Activated CD4-positive, alpha-beta memory T cell treated with anti-CD3 and anti-CD28 coated beads for 36 hours (primary cell): ENCODE data around the gene GALNT15. TPM values are rescaled to one million over a fixed set of nuclear protein-coding genes. Genes with fewer than 3 reads are reported as not detected.

Source experiments
- CTCF ChIA-PET: fragments of 350-600 bp; sonication (Branson Sonifier 250); formaldehyde crosslinking; loops from one replicate; lab custom pipeline; 2021; ENCODE audit warnings: antibody characterized with exemption, inconsistent platforms; lab: Charles Lee
- POLR2A ChIA-PET: fragments of 350-600 bp; sonication (Branson Sonifier 250); formaldehyde crosslinking; loops from one replicate; lab custom pipeline; 2021; ENCODE audit warnings: antibody characterized with exemption; lab: Charles Lee
- DNase-seq: peaks from one replicate; pipeline ENCODE4 v3.0.0-alpha.2; 2020
- H3K27ac Mint-ChIP-seq: one replicate; pipeline ENCODE4 v1.8.0; 2021; ENCODE audit warnings: mixed read lengths
- H3K27me3 Mint-ChIP-seq: one replicate; pipeline ENCODE4 v1.8.0; 2021; ENCODE audit warnings: mixed read lengths
- H3K36me3 Mint-ChIP-seq: one replicate; pipeline ENCODE4 v1.8.0; 2021; ENCODE audit warnings: mixed read lengths
- H3K4me1 Mint-ChIP-seq: one replicate; pipeline ENCODE4 v1.8.0; 2021; ENCODE audit warnings: low read depth, mixed read lengths
- H3K4me3 Mint-ChIP-seq: one replicate; pipeline ENCODE4 v1.8.0; 2021; ENCODE audit warnings: mild to moderate bottlenecking, mixed read lengths
- H3K9me3 Mint-ChIP-seq: one replicate; pipeline ENCODE4 v1.8.0; 2021; ENCODE audit warnings: mixed read lengths
- intact Hi-C: fragments of 100-400 bp; cut with micrococcal nuclease; formaldehyde crosslinking; loops from one replicate; pipeline ENCODE4 v1.15.1; 2023
- total RNA-seq, 2 experiments: library from RNA; stranded (reverse); gene quantifications; one replicate each; pipeline ENCODE4 v1.2.3, GENCODE V29; 2021

The GALNT15 gene
- total RNA-seq, 2 experiments from 2014 or later, result not detected

DNA sequence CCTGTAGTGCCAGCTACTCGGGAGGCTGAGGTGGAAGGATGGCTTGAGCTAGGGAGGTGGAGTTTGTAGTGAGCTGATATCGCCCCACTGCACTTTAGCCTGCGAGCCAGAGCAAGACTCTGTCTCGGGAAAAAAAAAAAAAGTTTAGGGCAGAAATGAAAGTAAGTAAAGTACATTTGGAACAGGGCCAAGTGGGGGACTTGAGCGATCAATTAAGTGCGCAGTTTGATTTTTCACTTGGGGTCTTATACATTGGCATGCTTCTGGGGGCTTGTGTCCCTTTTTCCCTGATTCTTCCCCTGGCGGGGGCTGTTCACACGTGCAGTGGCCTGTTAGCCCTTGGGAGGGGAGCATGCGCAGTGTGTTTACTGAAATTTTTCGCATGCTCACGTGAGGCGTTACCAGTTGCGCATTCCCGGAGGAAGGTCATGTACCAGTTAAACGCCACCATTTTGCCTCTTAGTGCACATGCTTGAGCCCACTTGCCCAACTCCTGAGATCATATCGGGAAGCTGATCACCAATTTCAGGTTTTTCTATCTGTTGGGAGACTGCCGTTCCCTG is 42.0 kb downstream of the GALNT15 start:
- ChIA-PET POLR2A (no interaction called here), CTCF (interaction anchor here (0.7 to 0.9 kb wide), 2 partner anchors 40 to 43 kb away, joined by 3 read pairs; no protein-coding TSS in a partner anchor)
- intact Hi-C loops, result no loop called here
- no peaks in the 10 kb centered on the region for H3K27me3 Mint-ChIP-seq
- no peak overlapping the region for H3K4me3 Mint-ChIP-seq
- no peaks in the 10 kb centered on the region for H3K9me3 Mint-ChIP-seq
- H3K27ac Mint-ChIP-seq, result no peak overlapping the region
- no peaks in the 10 kb centered on the region for H3K36me3 Mint-ChIP-seq
- peaks cover 3% of the 10 kb centered on the region for H3K4me1 Mint-ChIP-seq
- no peak for DNase-seq

GRCh38 chr3:16219777-16220176 is 45.3 kb downstream of the GALNT15 start:
- no peaks in the 10 kb centered on the region for H3K4me1 Mint-ChIP-seq
- ChIA-PET CTCF (no interaction called here), POLR2A (no interaction called here)
- peaks cover 7% of the 10 kb centered on the region for H3K9me3 Mint-ChIP-seq
- intact Hi-C loops, result no loop called here
- no peak for DNase-seq
- peaks cover 2% of the 10 kb centered on the region for H3K27me3 Mint-ChIP-seq
- no peaks in the 10 kb centered on the region for H3K36me3 Mint-ChIP-seq
- no peak overlapping the region for H3K4me3 Mint-ChIP-seq
- H3K27ac Mint-ChIP-seq, result no peak overlapping the region

DNA sequence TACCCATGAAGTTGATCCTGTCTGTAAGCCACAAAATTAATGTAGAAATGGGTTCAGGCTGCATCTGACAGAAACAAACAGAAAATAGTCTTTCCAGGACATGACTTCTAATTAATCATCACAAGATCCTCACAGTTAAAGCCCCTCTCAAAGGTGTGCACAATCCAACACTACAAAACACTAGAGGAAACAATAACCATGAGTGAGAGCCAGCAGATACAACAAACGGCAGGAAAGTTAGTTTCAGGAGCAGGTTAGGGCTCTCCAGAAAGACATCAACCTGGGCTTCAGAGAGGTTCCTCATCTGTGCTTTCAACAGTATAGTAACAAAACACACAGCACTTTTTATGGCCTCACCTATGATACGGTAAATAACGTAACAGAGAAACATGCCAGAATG is 47.5 kb downstream of the GALNT15 start:
- H3K36me3 Mint-ChIP-seq, result no peaks in the 10 kb centered on the region
- H3K4me3 Mint-ChIP-seq, result no peak overlapping the region
- intact Hi-C loops, result no loop called here
- no peak for DNase-seq
- ChIA-PET POLR2A (no interaction called here), CTCF (no interaction called here)
- H3K4me1 Mint-ChIP-seq, result no peaks in the 10 kb centered on the region
- peaks cover 2% of the 10 kb centered on the region for H3K27me3 Mint-ChIP-seq
- H3K9me3 Mint-ChIP-seq, result peaks cover 7% of the 10 kb centered on the region
- no peak overlapping the region for H3K27ac Mint-ChIP-seq

DNA sequence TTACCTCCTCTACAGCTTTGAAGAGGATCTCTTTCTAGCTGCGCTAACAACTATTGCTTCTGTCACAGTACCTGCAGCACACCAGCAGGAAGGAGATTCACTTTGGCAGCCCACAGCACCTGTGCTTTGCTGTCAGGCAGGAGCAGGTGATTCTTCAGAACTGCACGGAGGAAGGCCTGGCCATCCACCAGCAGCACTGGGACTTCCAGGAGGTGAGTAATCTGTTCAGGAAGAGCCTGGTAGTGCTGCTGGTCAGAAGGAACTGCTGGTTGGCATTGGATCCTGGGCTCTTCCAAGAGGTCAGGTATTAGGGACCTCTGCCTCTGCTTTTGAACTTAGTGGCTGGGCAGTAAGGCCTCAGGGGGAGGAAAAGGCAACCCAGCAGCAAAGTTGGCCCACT is 48.1 kb downstream of the GALNT15 start:
- ChIA-PET POLR2A (no interaction called here), CTCF (no interaction called here)
- H3K9me3 Mint-ChIP-seq, result peaks cover 7% of the 10 kb centered on the region
- no peak overlapping the region for H3K27ac Mint-ChIP-seq
- H3K4me1 Mint-ChIP-seq, result no peaks in the 10 kb centered on the region
- no peak for DNase-seq
- intact Hi-C loops, result no loop called here
- H3K36me3 Mint-ChIP-seq, result no peaks in the 10 kb centered on the region
- no peak overlapping the region for H3K4me3 Mint-ChIP-seq
- peaks cover 2% of the 10 kb centered on the region for H3K27me3 Mint-ChIP-seq

DNA sequence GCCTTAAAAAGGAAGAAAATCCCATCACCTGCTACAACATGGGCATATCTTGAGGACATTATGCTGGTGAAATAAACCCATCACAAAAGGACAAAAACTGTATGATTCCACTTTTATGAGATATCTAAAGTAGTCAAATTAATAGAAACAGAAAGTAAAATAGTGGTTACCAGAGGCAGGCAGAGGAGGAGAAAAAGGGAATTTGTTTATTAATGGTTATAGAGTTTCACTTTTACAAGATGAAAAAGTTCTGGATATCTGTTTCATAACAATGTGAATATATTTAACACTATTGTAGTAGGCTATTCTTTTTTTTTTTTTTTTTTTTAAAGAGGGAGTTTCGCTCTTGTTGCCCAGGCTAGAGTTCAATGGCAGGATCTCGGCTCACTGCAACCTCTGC is 49.8 kb downstream of the GALNT15 start:
- no peak for DNase-seq
- Mint-ChIP-seq H3K27me3 (peaks cover 2% of the 10 kb centered on the region), H3K36me3 (no peaks in the 10 kb centered on the region), H3K27ac (no peak overlapping the region), H3K4me3 (no peak overlapping the region), H3K4me1 (no peaks in the 10 kb centered on the region), H3K9me3 (peaks cover 7% of the 10 kb centered on the region)
- POLR2A ChIA-PET, result no interaction called here
- intact Hi-C loops, result no loop called here
- CTCF ChIA-PET, result no interaction called here

GRCh38 chr3:16227566-16227965 is 53.1 kb downstream of the GALNT15 start:
- POLR2A ChIA-PET, result no interaction called here
- CTCF ChIA-PET, result no interaction called here
- Mint-ChIP-seq H3K27ac (no peak overlapping the region), H3K27me3 (peaks cover 3% of the 10 kb centered on the region), H3K9me3 (no peaks in the 10 kb centered on the region), H3K4me1 (no peaks in the 10 kb centered on the region), H3K4me3 (no peak overlapping the region), H3K36me3 (no peaks in the 10 kb centered on the region)
- no peak for DNase-seq
- intact Hi-C loops, result no loop called here

DNA sequence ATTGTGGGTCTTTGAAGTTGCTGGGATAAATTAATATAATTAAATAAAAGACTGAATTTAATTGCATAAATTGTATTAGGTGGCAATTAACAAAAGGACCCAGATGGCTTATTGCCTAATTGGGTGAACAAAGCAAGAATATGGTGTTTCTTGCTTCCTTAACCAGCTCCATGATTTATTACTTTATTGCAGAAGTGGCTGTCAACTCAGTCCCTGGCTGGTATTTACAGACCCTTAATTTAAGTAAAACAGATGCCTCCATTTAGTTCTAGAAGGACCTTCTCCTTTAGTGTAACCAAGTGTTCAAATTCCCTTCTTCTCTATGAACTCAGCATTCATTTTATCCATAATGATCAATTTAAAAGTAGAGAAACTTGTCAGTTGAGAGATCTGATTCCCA is 55.2 kb downstream of the GALNT15 start:
- DNase-seq, result no peak
- no peaks in the 10 kb centered on the region for H3K9me3 Mint-ChIP-seq
- H3K4me1 Mint-ChIP-seq, result no peaks in the 10 kb centered on the region
- no peaks in the 10 kb centered on the region for H3K36me3 Mint-ChIP-seq
- POLR2A ChIA-PET, result no interaction called here
- no peak overlapping the region for H3K27ac Mint-ChIP-seq
- H3K27me3 Mint-ChIP-seq, result peaks cover 2% of the 10 kb centered on the region
- no peak overlapping the region for H3K4me3 Mint-ChIP-seq
- intact Hi-C loops, result no loop called here
- CTCF ChIA-PET, result no interaction called here

DNA sequence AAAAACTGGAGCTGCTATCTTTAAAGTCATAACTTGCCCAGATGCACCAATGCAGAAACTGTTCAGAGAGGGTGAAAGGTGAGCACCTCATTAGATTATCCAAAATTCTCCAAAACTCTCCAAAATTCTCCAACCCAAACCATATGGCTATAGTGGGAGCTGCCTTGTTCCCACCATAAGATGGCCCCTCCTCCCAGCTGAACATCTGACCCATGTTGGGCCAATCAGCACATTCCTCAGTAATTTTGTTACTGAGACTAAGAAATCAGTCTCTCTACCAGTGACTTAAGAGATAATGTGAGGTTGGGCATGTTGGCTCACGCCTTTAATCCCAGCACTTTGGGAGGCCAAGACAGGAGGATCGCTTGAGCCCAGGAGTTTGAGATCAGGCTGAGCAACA is 57.5 kb downstream of the GALNT15 start:
- Mint-ChIP-seq H3K27ac (no peak overlapping the region), H3K36me3 (no peaks in the 10 kb centered on the region), H3K4me1 (no peaks in the 10 kb centered on the region), H3K27me3 (peaks cover 2% of the 10 kb centered on the region), H3K4me3 (no peak overlapping the region), H3K9me3 (no peaks in the 10 kb centered on the region)
- CTCF ChIA-PET, result no interaction called here
- intact Hi-C loops, result no loop called here
- no peak for DNase-seq
- POLR2A ChIA-PET, result no interaction called here

GRCh38 chr3:16233806-16234205 is 59.3 kb downstream of the GALNT15 start:
- Mint-ChIP-seq H3K4me1 (no peaks in the 10 kb centered on the region), H3K27me3 (peaks cover 2% of the 10 kb centered on the region), H3K36me3 (no peaks in the 10 kb centered on the region), H3K4me3 (no peak overlapping the region), H3K9me3 (no peaks in the 10 kb centered on the region), H3K27ac (no peak overlapping the region)
- intact Hi-C loops, result no loop called here
- ChIA-PET CTCF (interaction anchor here (0.5 to 1.5 kb wide), 4 partner anchors 15 to 980 kb away, joined by 3 read pairs; no protein-coding TSS in a partner anchor), POLR2A (no interaction called here)
- no peak for DNase-seq

DNA sequence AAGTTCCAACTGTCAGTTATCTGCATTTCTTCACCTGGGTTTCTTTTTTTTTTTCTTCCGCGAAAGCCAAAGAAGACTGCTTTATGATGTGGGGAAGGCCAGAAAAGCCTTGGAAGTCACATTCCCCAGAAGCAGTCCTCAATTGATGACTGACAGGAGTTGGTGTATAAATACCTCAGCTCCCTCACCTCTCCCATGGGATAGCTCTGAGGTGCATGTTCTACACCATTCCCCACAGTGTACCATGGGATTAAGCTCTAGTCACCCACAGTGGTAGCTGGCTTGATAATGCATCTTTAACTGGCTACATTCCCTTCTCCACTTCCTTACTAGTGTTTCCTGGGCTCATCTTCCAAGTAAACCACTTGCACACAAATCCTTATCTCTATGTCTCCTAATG is 59.8 kb downstream of the GALNT15 start:
- ChIA-PET POLR2A (no interaction called here), CTCF (interaction anchor here (0.7 to 1.2 kb wide), 2 partner anchors 14 to 143 kb away, joined by 3 read pairs; no protein-coding TSS in a partner anchor)
- Mint-ChIP-seq H3K27ac (no peak overlapping the region), H3K4me3 (no peak overlapping the region), H3K36me3 (no peaks in the 10 kb centered on the region), H3K9me3 (no peaks in the 10 kb centered on the region), H3K27me3 (peaks cover 2% of the 10 kb centered on the region), H3K4me1 (no peaks in the 10 kb centered on the region)
- no peak for DNase-seq
- intact Hi-C loops, result no loop called here

DNA sequence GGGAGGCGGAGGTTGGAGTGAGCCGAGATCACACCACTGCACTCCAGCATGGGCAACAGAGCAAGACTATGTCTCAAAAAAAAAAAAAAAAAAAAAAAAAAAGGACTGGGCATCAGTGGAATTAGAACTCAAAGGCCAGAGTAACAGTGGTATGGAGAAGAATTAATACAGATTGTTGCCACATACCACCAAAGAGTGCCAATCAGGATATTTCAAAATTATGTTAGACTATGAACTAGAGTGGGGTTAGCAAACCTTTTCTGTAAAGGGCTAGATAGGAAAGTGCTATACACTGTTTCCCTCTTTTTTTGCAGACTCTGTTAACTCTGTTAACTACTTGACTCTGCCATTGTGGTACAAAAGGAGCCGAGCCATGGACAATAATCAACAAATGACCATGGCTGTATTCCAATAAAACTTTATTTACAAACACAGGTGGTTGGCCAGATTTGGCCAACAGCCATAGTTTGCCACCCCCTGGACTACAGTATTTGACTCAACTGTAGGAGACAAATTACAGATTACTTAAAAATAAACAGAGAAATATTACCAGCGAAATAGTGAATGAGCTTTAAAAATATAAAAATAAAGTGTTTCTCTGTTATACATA is 61.7 kb downstream of the GALNT15 start:
- Mint-ChIP-seq H3K36me3 (no peaks in the 10 kb centered on the region), H3K4me3 (no peak overlapping the region), H3K9me3 (no peaks in the 10 kb centered on the region), H3K27ac (no peak overlapping the region), H3K4me1 (peaks cover 7% of the 10 kb centered on the region), H3K27me3 (no peaks in the 10 kb centered on the region)
- ChIA-PET CTCF (interaction anchor here (1.2 kb wide), 1 partner anchor 12 kb away, joined by 4 read pairs; no protein-coding TSS in a partner anchor), POLR2A (no interaction called here)
- no peak for DNase-seq
- intact Hi-C loops, result no loop called here

DNA sequence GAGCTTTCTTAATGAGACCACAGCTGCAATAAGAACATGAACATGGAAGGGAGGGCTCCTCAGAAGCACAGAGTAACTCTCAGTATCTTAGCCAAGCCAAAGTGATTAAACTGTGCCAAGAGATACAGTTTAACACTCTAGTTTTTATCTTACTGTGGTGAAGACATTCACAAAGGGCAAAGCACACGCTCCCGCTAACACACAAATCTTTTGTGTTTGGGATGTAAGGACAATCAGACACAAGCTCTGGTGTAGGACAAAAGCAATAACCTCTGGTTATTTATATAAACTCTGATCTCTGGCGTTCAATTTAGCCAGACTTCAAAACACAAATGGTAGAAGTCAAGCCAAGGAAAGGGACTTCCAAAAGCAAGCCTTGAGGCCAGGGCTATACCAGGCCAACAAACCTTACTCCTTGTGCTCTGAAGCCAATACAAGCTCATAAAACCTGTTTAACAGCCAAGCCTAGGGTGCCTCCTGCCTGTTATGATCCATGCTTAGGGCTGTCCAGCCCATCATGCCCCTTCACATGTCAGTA is 62.4 kb downstream of the GALNT15 start:
- intact Hi-C loops, result no loop called here
- H3K27me3 Mint-ChIP-seq, result no peaks in the 10 kb centered on the region
- H3K4me3 Mint-ChIP-seq, result no peak overlapping the region
- ChIA-PET CTCF (interaction anchor here (1.2 kb wide), 1 partner anchor 12 kb away, joined by 4 read pairs; no protein-coding TSS in a partner anchor), POLR2A (no interaction called here)
- no peaks in the 10 kb centered on the region for H3K9me3 Mint-ChIP-seq
- H3K27ac Mint-ChIP-seq, result no peak overlapping the region
- H3K4me1 Mint-ChIP-seq, result peaks cover 7% of the 10 kb centered on the region
- no peaks in the 10 kb centered on the region for H3K36me3 Mint-ChIP-seq
- DNase-seq, result no peak
